ENCODE results near the gene ADAM19.

DNA sequence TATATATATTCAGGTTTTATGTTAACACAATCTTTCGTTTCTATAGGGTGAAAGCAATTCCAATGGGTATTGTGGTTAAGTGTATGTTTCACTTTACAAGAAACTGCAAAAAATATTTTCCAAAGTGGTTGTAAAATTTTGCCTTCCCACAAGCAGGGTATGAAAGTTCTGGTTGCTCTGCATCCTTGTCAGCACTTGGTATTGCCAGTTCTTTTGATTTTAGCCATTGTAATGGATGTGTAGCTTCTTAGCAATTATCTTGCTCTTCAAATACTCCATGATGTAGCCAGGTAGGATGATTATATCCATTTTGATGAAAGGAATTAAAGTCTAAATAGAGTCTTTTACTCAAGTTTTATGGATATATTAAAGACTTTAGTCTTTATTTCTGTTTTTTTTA is 9.1 kb upstream of the ADAM19 start:
- TF ChIP-seq, protein P1, sequence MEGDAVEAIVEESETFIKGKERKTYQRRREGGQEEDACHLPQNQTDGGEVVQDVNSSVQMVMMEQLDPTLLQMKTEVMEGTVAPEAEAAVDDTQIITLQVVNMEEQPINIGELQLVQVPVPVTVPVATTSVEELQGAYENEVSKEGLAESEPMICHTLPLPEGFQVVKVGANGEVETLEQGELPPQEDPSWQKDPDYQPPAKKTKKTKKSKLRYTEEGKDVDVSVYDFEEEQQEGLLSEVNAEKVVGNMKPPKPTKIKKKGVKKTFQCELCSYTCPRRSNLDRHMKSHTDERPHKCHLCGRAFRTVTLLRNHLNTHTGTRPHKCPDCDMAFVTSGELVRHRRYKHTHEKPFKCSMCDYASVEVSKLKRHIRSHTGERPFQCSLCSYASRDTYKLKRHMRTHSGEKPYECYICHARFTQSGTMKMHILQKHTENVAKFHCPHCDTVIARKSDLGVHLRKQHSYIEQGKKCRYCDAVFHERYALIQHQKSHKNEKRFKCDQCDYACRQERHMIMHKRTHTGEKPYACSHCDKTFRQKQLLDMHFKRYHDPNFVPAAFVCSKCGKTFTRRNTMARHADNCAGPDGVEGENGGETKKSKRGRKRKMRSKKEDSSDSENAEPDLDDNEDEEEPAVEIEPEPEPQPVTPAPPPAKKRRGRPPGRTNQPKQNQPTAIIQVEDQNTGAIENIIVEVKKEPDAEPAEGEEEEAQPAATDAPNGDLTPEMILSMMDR (conservative IDR thresholded peaks at IDR 0.05; ENCODE audit: low read length): no peak
- TF ChIP-seq EZH2phosphoT487 (IDR thresholded peaks at IDR 0.05; ENCODE audit: borderline replicate concordance, low read depth, low read length): no peak
